Uterus (tissue), 2 donors: ENCODE data around the gene RASGRP1.

ENCODE experiments used
- POLR2A ChIP-seq, 2 donors: fragments of 450-650 bp; IDR thresholded peaks; one replicate each; pipeline ENCODE4 v1.6.1; 2016; ENCODE audit warnings: antibody characterized with exemption in 2 of 2, mild to moderate bottlenecking in 1 of 2, moderate library complexity in 1 of 2
- TF ChIP-seq, protein P1 (sequence below), 4 experiments: fragments of 200-600 bp in 2 of 4; fragments of 450-650 bp in 2 of 4; sonication (generic) in 2 of 4; IDR thresholded peaks; one replicate each; pipeline ENCODE4 v1.5.1; 2016 to 2019; ENCODE audit warnings: antibody characterized with exemption in 4 of 4, mild to moderate bottlenecking in 2 of 4, moderate library complexity in 1 of 4

DNA sequence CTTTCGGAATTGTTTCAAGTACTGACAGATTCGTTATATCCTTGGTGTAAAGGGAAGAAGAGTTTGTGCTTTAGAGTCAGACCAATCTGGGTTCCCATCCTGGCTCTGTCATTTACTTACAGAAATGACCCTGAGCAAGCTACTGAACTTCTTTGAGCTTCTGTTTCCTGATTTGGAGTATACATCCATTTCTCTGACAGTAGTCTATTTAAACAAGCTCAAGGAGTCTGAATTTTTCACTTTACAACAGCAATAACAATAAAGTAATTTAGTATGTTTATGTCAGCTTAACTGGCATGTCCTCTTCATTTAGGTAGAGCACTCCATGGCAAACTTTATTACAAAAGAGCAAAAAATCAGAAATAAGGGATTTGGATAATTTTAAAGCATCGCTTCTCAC, 82.9 kb downstream of the RASGRP1 start:
- TF ChIP-seq, protein P1, sequence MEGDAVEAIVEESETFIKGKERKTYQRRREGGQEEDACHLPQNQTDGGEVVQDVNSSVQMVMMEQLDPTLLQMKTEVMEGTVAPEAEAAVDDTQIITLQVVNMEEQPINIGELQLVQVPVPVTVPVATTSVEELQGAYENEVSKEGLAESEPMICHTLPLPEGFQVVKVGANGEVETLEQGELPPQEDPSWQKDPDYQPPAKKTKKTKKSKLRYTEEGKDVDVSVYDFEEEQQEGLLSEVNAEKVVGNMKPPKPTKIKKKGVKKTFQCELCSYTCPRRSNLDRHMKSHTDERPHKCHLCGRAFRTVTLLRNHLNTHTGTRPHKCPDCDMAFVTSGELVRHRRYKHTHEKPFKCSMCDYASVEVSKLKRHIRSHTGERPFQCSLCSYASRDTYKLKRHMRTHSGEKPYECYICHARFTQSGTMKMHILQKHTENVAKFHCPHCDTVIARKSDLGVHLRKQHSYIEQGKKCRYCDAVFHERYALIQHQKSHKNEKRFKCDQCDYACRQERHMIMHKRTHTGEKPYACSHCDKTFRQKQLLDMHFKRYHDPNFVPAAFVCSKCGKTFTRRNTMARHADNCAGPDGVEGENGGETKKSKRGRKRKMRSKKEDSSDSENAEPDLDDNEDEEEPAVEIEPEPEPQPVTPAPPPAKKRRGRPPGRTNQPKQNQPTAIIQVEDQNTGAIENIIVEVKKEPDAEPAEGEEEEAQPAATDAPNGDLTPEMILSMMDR (IDR thresholded peaks at IDR 0.05) = no peak
- TF ChIP-seq POLR2A (IDR thresholded peaks at IDR 0.05) = no peak
